GM20431 (cell line): Measurements from ENCODE around the gene FYB2.

Experiments
- in situ Hi-C: fragments of 300-500 bp; cut with MseI, MboI; formaldehyde crosslinking; loops from one replicate; pipeline ENCODE4 v1.15.0; 2020; ENCODE audit warnings: low sequenced_read_pairs; ENCODE audit not compliant: unreplicated experiment

FYB2 gene, protein sequence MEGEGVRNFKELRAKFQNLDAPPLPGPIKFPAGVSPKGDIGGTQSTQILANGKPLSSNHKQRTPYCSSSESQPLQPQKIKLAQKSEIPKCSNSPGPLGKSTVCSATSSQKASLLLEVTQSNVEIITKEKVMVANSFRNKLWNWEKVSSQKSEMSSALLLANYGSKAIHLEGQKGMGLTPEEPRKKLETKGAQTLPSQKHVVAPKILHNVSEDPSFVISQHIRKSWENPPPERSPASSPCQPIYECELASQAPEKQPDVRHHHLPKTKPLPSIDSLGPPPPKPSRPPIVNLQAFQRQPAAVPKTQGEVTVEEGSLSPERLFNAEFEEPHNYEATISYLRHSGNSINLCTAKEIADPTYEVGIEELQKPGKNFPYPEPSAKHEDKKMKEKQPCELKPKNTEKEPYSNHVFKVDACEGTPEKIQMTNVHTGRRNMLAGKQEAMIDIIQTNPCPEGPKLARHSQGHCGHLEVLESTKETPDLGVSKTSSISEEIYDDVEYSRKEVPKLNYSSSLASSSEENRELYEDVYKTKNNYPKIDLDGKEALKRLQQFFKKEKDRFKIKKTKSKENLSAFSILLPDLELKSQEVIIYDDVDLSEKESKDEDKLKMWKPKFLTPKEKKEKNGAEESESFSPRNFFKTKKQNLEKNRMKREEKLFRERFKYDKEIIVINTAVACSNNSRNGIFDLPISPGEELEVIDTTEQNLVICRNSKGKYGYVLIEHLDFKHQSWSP

GRCh38 chr1:56819387-56819899 is at the start of gene FYB2:
Gene FYB2 (minus strand): TSS chr1:56819404. CDS start chr1:56819290, 114 bp downstream.
- in situ Hi-C loops: no loop called here

DNA sequence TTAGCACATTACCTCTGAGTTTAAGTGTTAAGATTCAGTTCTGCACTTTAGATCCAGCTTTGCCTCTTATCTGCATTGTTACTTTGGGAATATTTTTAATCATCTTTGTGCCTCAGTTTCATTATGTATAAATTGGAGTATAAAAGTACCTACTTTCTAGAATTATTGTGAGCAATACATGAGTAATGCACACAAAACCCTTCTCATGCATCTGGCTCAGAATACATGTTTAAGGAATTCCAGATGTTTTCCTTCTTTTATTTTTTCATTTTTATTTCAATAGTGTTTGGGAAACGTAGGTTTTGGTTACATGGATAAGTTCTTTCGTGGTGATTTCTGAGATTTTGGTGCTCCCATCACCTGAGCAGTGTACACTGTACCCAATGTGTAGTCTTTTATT is 49.6 kb upstream of the FYB2 start:
- in situ Hi-C loops: no loop called here

GRCh38 chr1:56867491-56867890 is 48.3 kb upstream of the FYB2 start:
- in situ Hi-C loops: no loop called here

DNA sequence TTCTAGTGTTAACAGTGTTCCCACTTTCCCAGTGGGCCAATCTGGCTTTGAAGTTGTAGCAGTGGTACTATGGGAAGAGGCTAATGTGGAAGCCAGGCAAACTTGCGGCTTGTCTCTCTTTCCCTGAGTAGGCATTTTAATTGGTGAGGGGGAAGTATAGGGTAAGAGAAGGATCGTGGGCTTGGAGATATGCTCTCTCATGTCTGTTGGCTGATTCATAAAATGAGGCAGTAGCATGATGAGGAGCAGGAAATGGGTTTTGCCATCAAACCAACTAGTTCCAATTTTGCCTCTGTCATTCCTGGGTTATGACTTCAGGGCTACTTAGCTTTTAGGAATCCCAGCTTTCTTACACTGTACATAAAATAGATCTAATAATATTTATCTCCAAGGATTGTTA is 47.5 kb upstream of the FYB2 start:
- in situ Hi-C loops: no loop called here

GRCh38 chr1:56864430-56864829 is 45.2 kb upstream of the FYB2 start:
- in situ Hi-C loops: no loop called here

DNA sequence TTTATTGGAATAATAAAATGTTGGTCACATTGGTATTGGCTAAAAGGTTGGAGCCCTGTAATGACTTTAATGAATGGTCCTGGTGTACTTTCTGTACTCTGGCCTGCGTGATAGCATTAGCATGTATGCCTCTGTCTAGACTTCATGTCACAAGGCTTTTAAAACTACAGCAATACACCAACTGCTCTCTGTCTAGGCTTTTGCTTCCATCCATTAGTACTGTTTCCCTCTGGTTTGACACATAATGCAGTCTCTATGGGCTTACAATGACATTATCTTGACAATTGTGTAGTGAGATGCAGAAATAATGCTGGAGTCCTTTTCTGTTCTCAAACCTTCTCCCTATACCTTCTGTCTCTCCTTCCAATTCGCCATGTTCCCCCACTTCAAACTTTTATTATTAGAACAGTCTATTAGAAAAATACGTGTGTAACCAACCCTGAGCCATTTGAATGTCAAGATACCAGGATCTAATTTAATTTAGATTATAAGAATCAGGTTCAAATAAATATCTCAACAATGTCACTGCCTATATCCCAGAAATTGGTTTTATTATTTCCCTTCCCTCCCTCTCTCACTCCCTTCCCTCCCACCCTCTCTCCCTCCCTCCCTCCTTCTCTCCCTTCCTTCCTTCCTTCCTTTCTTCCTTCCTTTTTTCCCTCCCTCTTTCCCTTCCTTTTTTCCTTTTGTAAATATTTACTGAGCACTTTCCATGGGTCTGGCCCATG is 44.2 kb upstream of the FYB2 start:
- in situ Hi-C loops: no loop called here

DNA sequence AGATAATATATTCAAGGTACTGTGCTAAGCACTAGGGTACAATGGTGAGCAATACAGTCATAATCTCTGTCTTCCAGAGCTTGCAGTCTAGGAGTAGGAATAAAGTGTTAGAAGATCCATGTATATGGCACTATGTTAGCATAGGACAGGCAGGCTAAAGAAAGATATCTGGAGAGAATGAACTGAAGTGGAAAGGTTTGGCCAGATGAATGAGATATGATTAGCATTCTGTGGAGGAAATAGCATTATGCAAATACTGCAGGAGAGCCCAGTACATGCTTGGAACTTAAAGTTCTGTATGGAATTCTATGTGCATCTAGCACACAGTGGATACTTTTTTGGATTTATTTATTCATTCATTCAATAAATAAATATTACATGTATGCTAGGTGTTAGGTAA is 40.1 kb upstream of the FYB2 start:
- in situ Hi-C loops: no loop called here

GRCh38 chr1:56856186-56856585 is 37.0 kb upstream of the FYB2 start:
- in situ Hi-C loops: no loop called here

DNA sequence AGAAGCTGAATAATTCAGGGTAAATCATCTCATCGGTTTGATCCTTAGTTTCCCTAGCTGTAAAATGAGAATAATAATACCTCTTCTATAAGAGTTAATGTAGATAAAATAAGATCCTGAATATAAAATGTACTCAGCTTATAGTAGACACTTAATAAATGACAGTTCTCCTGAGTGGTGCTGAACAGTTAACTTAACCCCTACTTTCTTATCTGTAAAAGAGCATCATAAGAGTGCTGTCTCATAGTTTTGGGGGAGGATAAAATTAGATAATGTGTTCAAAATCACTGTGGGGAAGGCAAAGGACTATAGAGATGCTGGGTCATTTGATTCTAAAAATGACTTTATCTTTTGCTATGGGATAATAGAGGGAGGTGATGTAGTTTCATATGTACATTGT is 36.0 kb upstream of the FYB2 start:
- in situ Hi-C loops: no loop called here

GRCh38 chr1:56854521-56855099 is 35.4 kb upstream of the FYB2 start, which contains the start of gene C8A:
Gene C8A (plus strand): TSS chr1:56854797. CDS start chr1:56854902, 105 bp downstream.
- in situ Hi-C loops: no loop called here

DNA sequence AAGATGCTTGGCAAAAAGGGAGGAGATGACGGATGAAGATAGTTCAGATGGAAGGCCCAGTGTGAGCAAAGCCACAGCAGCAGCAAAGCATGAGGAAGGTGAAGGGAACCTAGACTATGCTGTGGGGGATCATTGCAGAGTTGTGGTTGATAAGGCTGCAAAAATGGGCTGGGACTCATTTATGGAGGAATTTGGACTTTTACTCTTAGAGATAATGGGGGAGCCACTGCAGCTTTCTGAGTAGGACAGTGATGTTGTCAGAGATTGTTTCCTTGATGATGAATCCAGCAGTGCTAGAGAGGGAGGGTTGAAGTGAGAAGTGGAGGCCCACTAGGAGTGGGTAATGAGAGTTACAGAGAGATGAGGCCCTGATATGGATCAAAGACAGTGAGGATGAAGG is 33.3 kb upstream of the FYB2 start:
- in situ Hi-C loops: no loop called here

DNA sequence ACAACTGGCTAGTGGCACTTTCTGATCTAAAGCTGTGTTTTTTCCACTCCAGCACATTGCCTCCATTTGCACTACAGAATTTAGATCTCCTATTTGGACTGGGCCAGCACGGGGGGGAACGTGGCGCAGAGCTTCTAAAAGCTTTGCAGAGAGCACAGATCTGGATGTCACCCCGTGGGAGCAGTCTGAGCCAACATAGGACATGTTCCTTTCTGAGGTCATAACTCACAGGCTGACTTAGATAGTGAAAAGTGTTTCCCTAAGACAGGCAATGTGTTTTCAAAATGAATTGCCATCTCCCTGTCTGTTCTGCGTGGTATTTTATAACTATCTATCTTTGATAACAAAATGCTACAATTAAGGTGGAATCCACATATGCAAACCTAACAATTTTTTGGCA is 31.7 kb upstream of the FYB2 start:
- in situ Hi-C loops: no loop called here

DNA sequence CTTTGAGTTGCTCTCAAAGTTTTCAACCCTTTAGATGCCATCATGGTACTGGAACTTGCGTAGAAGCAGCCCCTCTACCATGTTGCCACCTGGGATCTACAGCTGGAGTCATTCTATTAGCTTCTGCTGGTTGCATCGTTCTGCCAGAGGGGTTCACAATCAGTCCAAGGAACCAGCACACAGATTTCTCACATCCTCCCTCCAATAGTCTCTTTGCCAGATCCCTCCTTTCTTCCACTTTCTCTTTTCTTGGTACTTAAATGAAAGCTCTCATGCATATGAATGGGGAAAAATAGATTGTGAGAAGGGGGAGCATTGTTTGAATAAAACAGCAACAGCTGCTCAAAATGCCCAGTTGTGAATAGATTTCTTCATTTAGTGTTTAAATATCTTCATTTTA is 31.2 kb upstream of the FYB2 start:
- in situ Hi-C loops: no loop called here

DNA sequence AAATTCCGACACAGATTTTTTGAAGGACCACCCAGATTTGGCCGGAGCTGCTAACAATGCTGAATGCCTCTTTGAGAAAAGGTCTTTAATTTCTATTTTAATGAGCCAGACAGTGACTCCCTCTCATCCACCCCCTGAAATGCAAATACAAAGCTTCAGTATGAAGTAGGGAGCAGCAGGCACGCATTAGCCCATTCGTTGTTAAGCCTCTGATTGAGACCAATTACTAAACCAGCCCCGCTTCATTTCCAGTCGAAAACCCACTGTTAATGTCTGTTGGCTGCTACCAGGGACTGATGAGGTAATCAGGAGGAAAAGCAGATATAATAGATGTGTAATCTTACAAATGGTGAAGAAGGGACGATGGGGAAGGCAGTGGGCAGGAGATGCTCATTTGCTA is 30.5 kb upstream of the FYB2 start:
- in situ Hi-C loops: loop anchor here (25.0 kb wide), 1 partner anchor 1188 kb away; no protein-coding TSS in a partner anchor

DNA sequence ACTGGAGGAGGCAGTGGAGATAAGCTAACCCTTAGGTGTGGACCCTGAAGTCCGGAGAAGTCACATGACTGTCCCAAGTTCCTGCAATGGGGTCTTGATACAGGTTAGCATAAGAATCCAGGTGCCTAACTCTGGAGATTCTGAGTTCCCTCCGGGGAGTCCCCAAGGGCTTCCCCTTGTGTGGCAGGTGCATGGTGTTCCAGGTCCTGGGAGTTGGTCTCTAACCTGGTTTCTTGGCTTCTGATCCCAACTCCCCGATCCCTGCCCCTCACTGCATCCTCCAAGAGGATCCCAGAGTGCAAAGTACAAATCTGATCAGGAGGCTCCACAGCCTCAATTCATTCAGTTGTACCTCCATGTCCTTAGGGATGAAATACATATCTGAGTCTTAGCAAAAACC is 26.1 kb upstream of the FYB2 start:
- in situ Hi-C loops: loop anchor here (25.0 kb wide), 1 partner anchor 1192 kb away; no protein-coding TSS in a partner anchor

GRCh38 chr1:56844545-56845136 is 25.4 kb upstream of the FYB2 start:
- in situ Hi-C loops: loop anchor here (25.0 kb wide), 1 partner anchor 1193 kb away; no protein-coding TSS in a partner anchor

- in situ Hi-C loops: loop anchor here (25.0 kb wide), 1 partner anchor 1194 kb away; no protein-coding TSS in a partner anchor
These were observed 24.3 kb upstream of the FYB2 start for GRCh38 chr1:56843544-56843943.

GRCh38 chr1:56838759-56839158 is 19.6 kb upstream of the FYB2 start:
- in situ Hi-C loops: loop anchor here (25.0 kb wide), 1 partner anchor 1199 kb away; no protein-coding TSS in a partner anchor

DNA sequence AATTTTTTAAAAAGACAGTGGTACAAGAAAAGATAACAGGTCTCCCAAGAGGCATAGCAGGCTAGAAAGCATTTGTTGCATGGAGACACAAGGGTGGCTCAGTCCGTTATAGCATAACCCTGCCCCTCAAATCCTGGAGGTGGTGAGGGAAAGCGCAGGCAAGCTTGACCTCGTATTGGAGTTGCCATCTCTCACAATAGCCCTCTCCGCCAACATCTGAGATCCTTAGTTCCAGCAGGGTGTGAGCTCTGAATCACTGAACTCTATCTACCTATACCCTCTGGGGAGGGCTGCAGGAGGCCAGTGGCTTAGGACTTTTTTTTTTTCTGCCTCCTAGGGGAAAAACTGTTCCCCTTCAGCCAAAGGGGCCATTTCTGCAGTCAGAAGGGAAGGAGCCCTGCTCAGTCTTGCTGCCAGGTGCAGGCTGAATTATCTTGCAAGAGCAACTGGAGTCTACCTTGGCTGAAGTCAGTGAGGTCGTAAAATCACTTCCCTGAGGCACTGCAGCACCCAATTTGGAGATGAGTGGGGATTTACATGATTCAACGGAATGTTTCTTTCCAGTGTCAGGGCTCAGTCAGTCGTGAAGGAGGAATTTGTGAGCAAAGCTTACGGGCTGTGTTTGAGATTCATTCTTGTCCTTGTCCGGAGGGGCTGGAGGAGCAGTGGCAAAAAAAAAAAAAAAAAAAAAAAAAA is 18.2 kb upstream of the FYB2 start:
- in situ Hi-C loops: loop anchor here (25.0 kb wide), 1 partner anchor 1200 kb away; no protein-coding TSS in a partner anchor
